Measurements from ENCODE around the gene ANKMY1. TPM values are rescaled to one million over a fixed set of nuclear protein-coding genes. Genes with fewer than 3 reads are reported as not detected.

The ANKMY1 gene
- total and polyA plus RNA-seq, 2 of the 8 experiments (the other 6 are each of a cell fraction or from before 2014, with no cell fraction given) = 4.5 to 4.8 TPM

DNA sequence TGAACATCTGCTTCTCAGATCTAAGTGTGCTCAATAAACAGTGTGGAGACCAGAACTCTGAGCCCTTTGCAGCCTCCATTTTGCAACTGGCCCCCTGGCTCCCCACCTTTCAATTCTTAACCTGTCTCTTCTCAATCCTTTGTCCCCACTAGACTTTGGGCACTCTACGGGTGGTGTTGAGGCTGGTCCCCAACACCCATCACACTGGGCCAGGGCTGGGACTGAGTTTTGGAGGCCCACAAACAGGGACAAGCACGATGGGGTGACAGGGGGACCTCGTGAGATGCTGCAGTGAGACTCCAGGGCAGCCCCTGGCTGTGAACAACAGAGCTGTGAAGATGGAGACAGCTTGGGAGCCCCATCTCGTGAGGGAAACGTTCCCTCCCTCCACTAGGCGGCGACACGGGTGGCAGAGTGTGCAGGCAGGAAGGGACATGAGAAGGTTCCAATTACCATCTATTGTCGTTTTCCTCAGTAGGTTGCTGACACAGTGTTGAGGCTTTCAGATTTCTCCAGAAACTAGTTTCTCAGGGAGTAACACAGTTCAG, 1.2 kb downstream of the ANKMY1 start (continued):
- TF ChIP-seq ZNF274 (IDR thresholded peaks at IDR 0.05; ENCODE audit: borderline replicate concordance, extremely low read depth, low read length) = no peak
- no peak for TF ChIP-seq POU5F1 (IDR thresholded peaks at IDR 0.05; ENCODE audit: low read depth, low read length)
- 0 out of 4 replicates have a peak, but pooled peaks of 1 of the 2 experiments have one; percentile 28 for TF ChIP-seq SIN3A (conservative IDR thresholded peaks at IDR 0.05 in 1 of 2, IDR thresholded peaks at IDR 0.05 in 1 of 2; ENCODE audit: low read depth in 1 of 2, low read length in 2 of 2)
- TF ChIP-seq GABPA (IDR thresholded peaks at IDR 0.05; ENCODE audit: borderline replicate concordance, insufficient read depth, low read length) = no peak
- peak; percentile 16; the same call in 1 of the 2 replicates for TF ChIP-seq CREB1 (IDR thresholded peaks at IDR 0.05)
- no peak for TF ChIP-seq JUND (IDR thresholded peaks at IDR 0.05; ENCODE audit: low read length)
- TF ChIP-seq CBX5 (IDR thresholded peaks at IDR 0.05; ENCODE audit: low read depth, low read length) = no peak
- no peak for TF ChIP-seq NANOG (IDR thresholded peaks at IDR 0.05; ENCODE audit: insufficient read depth, low read depth, low read length, poor library complexity, severe bottlenecking)
- no peak for TF ChIP-seq CEBPB (IDR thresholded peaks at IDR 0.05; ENCODE audit: low read depth, low read length)
- no peak for TF ChIP-seq KDM1A (IDR thresholded peaks at IDR 0.05; ENCODE audit: borderline replicate concordance, low read length)
- TF ChIP-seq KDM4A (IDR thresholded peaks at IDR 0.05; ENCODE audit: low read depth, low read length, severe bottlenecking) = no peak
- TF ChIP-seq, protein P1, sequence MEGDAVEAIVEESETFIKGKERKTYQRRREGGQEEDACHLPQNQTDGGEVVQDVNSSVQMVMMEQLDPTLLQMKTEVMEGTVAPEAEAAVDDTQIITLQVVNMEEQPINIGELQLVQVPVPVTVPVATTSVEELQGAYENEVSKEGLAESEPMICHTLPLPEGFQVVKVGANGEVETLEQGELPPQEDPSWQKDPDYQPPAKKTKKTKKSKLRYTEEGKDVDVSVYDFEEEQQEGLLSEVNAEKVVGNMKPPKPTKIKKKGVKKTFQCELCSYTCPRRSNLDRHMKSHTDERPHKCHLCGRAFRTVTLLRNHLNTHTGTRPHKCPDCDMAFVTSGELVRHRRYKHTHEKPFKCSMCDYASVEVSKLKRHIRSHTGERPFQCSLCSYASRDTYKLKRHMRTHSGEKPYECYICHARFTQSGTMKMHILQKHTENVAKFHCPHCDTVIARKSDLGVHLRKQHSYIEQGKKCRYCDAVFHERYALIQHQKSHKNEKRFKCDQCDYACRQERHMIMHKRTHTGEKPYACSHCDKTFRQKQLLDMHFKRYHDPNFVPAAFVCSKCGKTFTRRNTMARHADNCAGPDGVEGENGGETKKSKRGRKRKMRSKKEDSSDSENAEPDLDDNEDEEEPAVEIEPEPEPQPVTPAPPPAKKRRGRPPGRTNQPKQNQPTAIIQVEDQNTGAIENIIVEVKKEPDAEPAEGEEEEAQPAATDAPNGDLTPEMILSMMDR (IDR thresholded peaks at IDR 0.05; ENCODE audit: control extremely low read depth in 1 of 3, insufficient read depth in 1 of 3, low read depth in 1 of 3, low read length in 3 of 3) = peak in 2 of 3 experiments; percentile 74 to 86; a peak in 3 of 4 replicates
- no peak for TF ChIP-seq TCF12 (IDR thresholded peaks at IDR 0.05; ENCODE audit: low read depth, low read length)
- TF ChIP-seq RBBP5 (IDR thresholded peaks at IDR 0.05; ENCODE audit: borderline replicate concordance, low read depth, low read length) = no peak
- TF ChIP-seq HDAC6 (IDR thresholded peaks at IDR 0.05; ENCODE audit: low read depth, low read length) = no peak
- 0 out of 2 replicates have a peak, but pooled peaks have one; percentile 21 for TF ChIP-seq YY1 (IDR thresholded peaks at IDR 0.05; ENCODE audit: low read depth, low read length)
- no peak for TF ChIP-seq SUZ12 (IDR thresholded peaks at IDR 0.05; ENCODE audit: low read length)
- no peak for TF ChIP-seq GTF2F1 (IDR thresholded peaks at IDR 0.05; ENCODE audit: borderline replicate concordance, low read depth, low read length)
- no peak for TF ChIP-seq TAF7 (optimal IDR thresholded peaks at IDR 0.05; ENCODE audit: borderline replicate concordance, low read depth, low read length)
- TF ChIP-seq SIRT6 (IDR thresholded peaks at IDR 0.05; ENCODE audit: low read length) = no peak
- no peak for TF ChIP-seq MAFK (IDR thresholded peaks at IDR 0.05; ENCODE audit: low read depth, low read length)
